ENCODE measurements around the gene EFCAB8.

DNA sequence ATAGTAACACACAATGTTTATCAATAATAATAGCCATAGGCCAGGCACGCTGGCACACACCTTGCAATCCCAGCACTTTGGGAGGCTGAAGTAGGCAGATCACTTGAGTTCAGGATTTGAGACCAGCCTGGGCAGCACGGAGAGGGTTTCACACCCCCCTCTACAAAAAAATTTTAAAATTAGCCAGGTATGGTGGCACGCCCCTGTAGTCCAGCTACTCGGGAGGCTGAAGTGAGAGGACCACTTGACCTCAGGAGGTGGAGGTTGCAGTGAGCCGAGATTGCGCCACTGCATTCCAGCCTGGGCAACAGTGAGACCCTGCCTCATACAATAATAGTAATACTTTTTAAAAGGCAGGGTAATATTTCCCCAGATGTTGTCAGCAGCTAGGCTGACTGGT lies 46.8 kb upstream of the EFCAB8 start:
- TF ChIP-seq, protein P1, sequence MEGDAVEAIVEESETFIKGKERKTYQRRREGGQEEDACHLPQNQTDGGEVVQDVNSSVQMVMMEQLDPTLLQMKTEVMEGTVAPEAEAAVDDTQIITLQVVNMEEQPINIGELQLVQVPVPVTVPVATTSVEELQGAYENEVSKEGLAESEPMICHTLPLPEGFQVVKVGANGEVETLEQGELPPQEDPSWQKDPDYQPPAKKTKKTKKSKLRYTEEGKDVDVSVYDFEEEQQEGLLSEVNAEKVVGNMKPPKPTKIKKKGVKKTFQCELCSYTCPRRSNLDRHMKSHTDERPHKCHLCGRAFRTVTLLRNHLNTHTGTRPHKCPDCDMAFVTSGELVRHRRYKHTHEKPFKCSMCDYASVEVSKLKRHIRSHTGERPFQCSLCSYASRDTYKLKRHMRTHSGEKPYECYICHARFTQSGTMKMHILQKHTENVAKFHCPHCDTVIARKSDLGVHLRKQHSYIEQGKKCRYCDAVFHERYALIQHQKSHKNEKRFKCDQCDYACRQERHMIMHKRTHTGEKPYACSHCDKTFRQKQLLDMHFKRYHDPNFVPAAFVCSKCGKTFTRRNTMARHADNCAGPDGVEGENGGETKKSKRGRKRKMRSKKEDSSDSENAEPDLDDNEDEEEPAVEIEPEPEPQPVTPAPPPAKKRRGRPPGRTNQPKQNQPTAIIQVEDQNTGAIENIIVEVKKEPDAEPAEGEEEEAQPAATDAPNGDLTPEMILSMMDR (IDR thresholded peaks at IDR 0.05; ENCODE audit: poor library complexity): no peak
- TF ChIP-seq EZH2phosphoT487 (IDR thresholded peaks at IDR 0.05; ENCODE audit: low read depth, severe bottlenecking, unreplicated experiment) (no peak), EZH2 (IDR thresholded peaks at IDR 0.05; ENCODE audit: borderline replicate concordance) (no peak)
